ENCODE measurements around the gene KBTBD13. TPM values are rescaled to one million over a fixed set of nuclear protein-coding genes. Genes with fewer than 3 reads are reported as not detected.

The KBTBD13 gene
- total RNA-seq, 1 donor from 2014 or later, result not detected

- peaks cover under 1% of the 10 kb centered on the region for H3K4me1 ChIP-seq
Observed at GRCh38 chr15:65059931-65060596, 16.5 kb upstream of the KBTBD13 start.

GRCh38 chr15:65060641-65061397 is 15.7 kb upstream of the KBTBD13 start:
- H3K27ac ChIP-seq, result no peak overlapping the region
- DNase-seq (ENCODE audit: low spot score), result no peak
- Mint-ChIP-seq H3K4me1 (peaks cover 17% of the 10 kb centered on the region), H3K9me3 (peaks cover 4% of the 10 kb centered on the region), H3K27me3 (ENCODE audit: insufficient read depth, low read depth) (peaks cover 8% of the 10 kb centered on the region), H3K4me3 (no peak overlapping the region), H3K36me3 (no peaks in the 10 kb centered on the region), H3K27ac (no peak overlapping the region)
- peaks cover 8% of the 10 kb centered on the region for H3F3A ChIP-seq (ENCODE audit: low read depth)
- no peaks in the 10 kb centered on the region for H3K27me3 ChIP-seq
- no peak overlapping the region for H3K9ac ChIP-seq
- no peak overlapping the region for H3K4me2 ChIP-seq
- H3K9me3 ChIP-seq (ENCODE audit: low read depth), result no peaks in the 10 kb centered on the region
- no peak for TF ChIP-seq EZH2 (IDR thresholded peaks at IDR 0.05)
- TF ChIP-seq EZH2phosphoT487 (IDR thresholded peaks at IDR 0.05), result no peak
- no peak for TF ChIP-seq CTCF (IDR thresholded peaks at IDR 0.05)
- H3K79me2 ChIP-seq (ENCODE audit: low read depth), result no peaks in the 10 kb centered on the region
- no peaks in the 10 kb centered on the region for H3K36me3 ChIP-seq
- no peaks in the 10 kb centered on the region for H4K20me1 ChIP-seq (ENCODE audit: low read depth)
- peaks cover 8% of the 10 kb centered on the region for H3K4me1 ChIP-seq
- H2AFZ ChIP-seq (replicated peaks), result no peak overlapping the region
- no peak overlapping the region for H3K4me3 ChIP-seq

More at GRCh38 chr15:65059931-65060596, 16.5 kb upstream of the KBTBD13 start:
- H3K4me2 ChIP-seq, result no peak overlapping the region
- peaks cover 2% of the 10 kb centered on the region for H3F3A ChIP-seq (ENCODE audit: low read depth)
- no peaks in the 10 kb centered on the region for H3K36me3 ChIP-seq
- DNase-seq (ENCODE audit: low spot score), result no peak
- H3K27me3 Mint-ChIP-seq (ENCODE audit: insufficient read depth, low read depth), result peaks cover 4% of the 10 kb centered on the region
- peaks cover 4% of the 10 kb centered on the region for H3K9me3 Mint-ChIP-seq
- no peaks in the 10 kb centered on the region for H3K36me3 Mint-ChIP-seq
- H3K4me1 Mint-ChIP-seq, result peaks cover 17% of the 10 kb centered on the region
- no peak overlapping the region for H3K27ac Mint-ChIP-seq
- no peak overlapping the region for H3K27ac ChIP-seq
- H3K9ac ChIP-seq, result no peak overlapping the region
- no peak for TF ChIP-seq CTCF (IDR thresholded peaks at IDR 0.05)
- TF ChIP-seq EZH2 (IDR thresholded peaks at IDR 0.05), result no peak
- TF ChIP-seq EZH2phosphoT487 (IDR thresholded peaks at IDR 0.05), result no peak
- H3K4me3 Mint-ChIP-seq, result no peak overlapping the region
- no peaks in the 10 kb centered on the region for H3K27me3 ChIP-seq
- no peak overlapping the region for H3K4me3 ChIP-seq
- no peaks in the 10 kb centered on the region for H3K79me2 ChIP-seq (ENCODE audit: low read depth)
- no peaks in the 10 kb centered on the region for H3K9me3 ChIP-seq (ENCODE audit: low read depth)
- peaks cover 1% of the 10 kb centered on the region for H4K20me1 ChIP-seq (ENCODE audit: low read depth)
- H2AFZ ChIP-seq (replicated peaks), result no peak overlapping the region

GRCh38 chr15:65062061-65062460 is 14.5 kb upstream of the KBTBD13 start:
- H3K4me1 Mint-ChIP-seq, result peaks cover 18% of the 10 kb centered on the region
- H3K36me3 Mint-ChIP-seq, result no peaks in the 10 kb centered on the region
- Histone ChIP-seq H2AFZ (replicated peaks) (no peak overlapping the region), H3K79me2 (ENCODE audit: low read depth) (no peaks in the 10 kb centered on the region), H3K27me3 (peaks cover 4% of the 10 kb centered on the region), H3K9me3 (ENCODE audit: low read depth) (no peaks in the 10 kb centered on the region), H3K4me1 (peaks cover 20% of the 10 kb centered on the region), H3K9ac (no peak overlapping the region), H3K4me2 (no peak overlapping the region), H3K27ac (no peak overlapping the region), H3K4me3 (no peak overlapping the region), H3F3A (ENCODE audit: low read depth) (peaks cover 19% of the 10 kb centered on the region), H4K20me1 (ENCODE audit: low read depth) (no peaks in the 10 kb centered on the region), H3K36me3 (no peaks in the 10 kb centered on the region)
- no peak for DNase-seq (ENCODE audit: low spot score)
- TF ChIP-seq EZH2 (IDR thresholded peaks at IDR 0.05) (no peak), CTCF (IDR thresholded peaks at IDR 0.05) (no peak), EZH2phosphoT487 (IDR thresholded peaks at IDR 0.05) (no peak)
- peaks cover 12% of the 10 kb centered on the region for H3K27me3 Mint-ChIP-seq (ENCODE audit: insufficient read depth, low read depth)
- H3K9me3 Mint-ChIP-seq, result peaks cover 4% of the 10 kb centered on the region
- no peak overlapping the region for H3K27ac Mint-ChIP-seq
- H3K4me3 Mint-ChIP-seq, result no peak overlapping the region

Measured in neural progenitor cell (in vitro differentiated cells).